GM21825 (cell line): ENCODE results near the gene RRAD.
"Not testable (repeated sequence)": the region's sequence is repeated elsewhere in the genome, so short reads cannot be mapped to it uniquely, and the experiment has no call there.

ENCODE experiments used
- ATAC-seq: cut with Tn5 transposase; IDR thresholded peaks from one replicate; pipeline ENCODE4 v1.9.1; 2021; ENCODE audit warnings: mild to moderate bottlenecking, moderate library complexity; ENCODE audit not compliant: unreplicated experiment

RRAD gene

DNA sequence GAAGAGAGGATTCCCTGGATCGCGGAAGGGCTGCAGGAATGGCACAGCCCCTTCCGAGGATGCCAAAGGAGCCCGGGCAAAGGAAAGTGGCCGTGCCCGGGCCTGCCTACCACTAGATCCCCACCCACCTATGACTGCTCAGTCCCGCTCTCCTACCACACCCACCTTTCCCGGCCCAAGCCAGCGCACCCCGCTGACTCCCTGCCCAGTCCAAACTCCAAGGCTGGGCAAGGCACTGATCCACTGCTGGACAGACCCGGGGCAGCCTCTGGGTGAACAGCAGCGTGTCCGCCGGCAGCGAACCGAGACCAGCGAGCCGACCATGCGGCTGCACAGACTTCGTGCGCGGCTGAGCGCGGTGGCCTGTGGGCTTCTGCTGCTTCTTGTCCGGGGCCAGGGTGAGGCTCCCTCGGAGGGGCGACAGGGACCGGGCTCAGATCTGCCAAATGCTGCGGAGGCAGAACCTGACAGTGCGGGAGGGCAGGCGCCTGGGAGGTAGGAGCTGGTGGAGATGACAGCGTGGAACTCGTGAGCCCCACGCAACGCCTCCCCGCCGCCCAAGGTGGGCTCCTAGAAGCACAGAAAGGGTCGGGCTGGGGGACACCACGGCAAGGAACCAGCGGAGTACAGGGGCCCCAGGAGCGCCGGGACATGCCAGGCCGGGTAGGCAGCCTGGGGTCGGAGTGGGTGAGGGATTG lies 10.1 kb upstream of the RRAD start, which contains the start of gene CES2:
TSS of gene CES2 (plus strand) at position 203 of the 698 bp plus-strand sequence. CDS start at position 323, 120 bp downstream.
- ATAC-seq: no peak

DNA sequence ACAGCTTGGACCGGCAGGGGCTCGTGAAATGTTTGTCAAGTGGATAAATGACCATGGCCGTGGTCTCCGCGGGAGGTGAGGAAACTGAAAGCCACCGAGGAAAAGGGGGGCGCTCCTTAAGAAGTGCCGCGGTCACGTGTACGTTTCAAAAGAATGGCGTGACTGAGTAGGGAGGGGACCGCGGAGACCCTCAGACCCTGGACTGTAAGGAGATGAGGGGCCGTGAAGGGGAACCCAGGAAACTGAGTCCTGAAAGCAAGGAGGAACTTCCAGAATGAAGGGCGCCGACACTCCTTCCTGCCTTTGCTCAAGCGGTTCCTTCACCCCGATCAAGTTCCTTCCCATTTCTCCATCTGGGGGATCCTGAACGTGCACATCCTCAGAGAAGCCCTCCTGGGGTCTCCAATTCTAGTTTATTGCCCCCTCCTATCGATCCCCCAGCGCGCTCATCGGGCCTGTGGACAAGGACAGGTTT lies 9.5 kb upstream of the RRAD start:
- not testable (repeated sequence) for ATAC-seq

DNA sequence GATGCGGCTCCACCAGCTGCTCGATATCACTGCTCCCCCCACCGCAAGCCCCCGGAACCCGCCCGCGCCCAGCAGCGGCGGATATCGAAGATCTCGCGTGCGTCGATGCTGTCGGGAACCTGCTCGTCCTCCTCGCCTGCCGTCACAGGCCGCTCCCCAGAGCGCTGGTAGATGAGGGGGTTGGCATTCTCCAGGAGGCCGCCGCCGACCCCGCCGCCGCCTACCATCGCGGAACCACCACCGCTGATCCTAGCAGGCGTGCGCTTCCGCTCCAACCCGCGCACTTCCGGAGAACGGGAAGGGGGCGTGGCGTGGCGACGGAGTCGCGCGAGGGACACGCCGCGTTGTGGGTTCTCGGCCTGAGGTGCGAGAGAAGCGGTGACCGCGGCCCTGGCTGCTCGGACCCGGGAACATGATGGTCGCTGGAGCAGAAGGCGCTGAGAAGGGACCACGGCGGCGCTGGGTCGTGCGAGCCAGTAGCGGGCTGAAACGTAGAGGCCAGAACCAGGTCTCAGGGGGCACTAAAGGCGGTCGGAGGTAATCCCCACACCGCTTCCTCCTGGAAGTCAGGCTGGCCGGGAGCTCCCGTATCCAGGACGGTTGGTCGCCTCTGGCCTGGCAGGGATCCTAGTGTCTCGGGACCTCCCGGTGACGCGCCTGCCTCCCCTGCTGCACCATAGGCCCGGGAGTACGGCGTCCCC lies 9.0 kb upstream of the RRAD start, which contains the start of gene CIAO2B:
TSS of gene CIAO2B (minus strand) at position 265 of the 701 bp plus-strand sequence. CDS start at position 227, 38 bp downstream.
- peak; percentile 66 for ATAC-seq

DNA sequence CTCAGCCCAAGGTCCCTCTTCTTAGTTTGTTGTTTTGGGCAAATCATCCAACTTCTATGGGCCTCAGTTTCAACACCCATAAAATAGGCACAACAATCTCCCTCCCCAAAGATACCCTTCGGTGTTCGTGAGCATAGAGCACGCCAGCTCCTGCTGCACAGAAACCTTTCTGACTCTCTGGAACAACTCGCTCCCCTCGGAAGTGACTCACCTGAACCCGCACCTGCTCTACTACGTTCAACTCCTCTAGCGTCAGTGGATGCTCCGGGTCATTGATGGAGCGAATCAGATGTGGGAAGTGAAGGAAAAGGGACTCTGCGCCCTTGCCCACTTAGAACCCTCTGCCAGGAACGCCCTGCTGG lies 8.4 kb upstream of the RRAD start:
- ATAC-seq: no peak

DNA sequence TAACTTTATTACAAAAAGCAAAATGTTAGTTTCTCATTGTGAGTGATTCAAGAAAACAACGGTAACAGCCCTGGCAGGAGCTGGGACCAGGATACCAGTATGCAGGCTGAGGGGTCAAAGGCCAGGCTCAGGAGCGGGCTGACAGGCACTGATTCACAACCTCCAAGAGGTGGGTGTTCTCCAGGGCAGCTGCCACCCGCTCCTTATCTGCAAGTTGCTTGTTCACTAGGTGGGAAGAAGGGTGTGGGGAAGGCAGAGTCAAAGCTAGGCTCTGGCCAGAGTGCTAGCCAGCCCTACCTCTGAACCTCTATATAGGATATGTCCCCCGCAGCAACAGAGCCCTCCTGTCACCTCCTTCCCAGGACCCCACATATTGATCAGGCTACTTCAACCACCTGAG lies 6.7 kb upstream of the RRAD start:
- ATAC-seq: no peak

DNA sequence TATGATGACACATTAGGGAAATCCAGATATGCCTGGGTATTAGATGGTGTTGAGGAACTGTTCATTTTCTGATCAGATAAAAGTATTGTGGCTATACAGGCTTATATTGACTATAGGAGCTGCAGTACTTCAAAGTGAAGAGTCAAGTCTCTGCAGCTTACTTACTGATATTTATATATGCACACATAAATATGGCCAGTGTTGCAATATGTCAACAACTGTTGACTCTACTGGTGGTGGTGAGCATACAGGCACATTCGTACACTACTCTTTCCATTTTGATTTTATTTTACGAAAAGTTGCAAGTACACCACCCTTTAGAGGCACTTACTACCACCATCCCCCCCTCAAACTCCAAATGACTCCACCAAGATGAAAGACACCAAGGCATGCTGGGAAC lies 6.3 kb upstream of the RRAD start:
- no peak for ATAC-seq

DNA sequence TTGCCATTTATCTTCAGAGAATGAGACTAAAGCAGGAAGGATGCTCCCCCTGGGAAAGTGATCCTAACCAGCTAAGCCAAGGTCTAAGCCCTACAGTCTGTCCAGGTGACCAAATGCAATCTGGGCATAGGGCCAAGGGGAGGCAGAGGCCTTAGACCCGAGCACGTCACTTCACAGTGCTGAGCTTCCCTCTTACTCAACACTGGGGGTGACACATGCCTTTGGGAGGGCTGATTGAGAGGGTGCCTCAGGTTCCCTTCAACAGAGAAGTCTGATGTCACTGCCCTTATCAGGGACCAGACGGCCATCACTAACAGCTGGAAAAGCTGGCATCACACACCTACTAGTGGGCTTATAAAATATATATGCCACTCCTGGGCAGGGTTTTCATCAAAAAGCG lies 4.9 kb upstream of the RRAD start:
- no peak for ATAC-seq

DNA sequence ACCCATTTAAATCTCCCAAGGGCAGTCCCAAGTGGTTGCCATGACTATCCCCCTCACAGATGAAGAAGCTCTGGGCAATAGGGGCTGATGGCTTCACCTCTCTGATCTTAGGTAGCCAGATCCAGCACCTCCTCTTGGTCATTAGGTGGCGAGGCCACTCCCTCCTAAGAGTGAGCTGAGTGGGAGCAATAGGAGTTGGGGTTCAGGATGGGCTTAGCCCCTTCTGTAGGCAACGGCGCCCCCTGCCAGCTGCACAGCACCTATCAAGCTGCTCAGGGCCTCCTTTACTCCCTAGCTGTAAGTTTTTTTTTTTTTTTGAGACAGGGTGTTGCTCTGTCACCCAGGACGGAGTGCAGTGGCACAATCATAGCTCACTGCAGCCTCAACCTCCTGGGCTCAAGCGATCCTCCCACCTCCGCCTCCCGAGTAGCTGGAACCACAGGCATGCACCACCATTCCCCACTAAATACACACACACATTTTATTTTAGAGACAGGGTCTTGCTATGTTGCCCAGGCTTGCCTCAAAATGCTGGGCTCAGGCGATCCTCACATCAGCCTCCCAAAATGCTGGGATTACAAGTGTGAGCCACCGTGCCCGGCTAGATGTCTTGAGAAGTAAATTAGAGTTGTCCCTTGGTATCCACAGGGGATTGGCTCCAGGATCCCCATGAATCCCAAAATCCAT lies 3.5 kb upstream of the RRAD start:
- no peak for ATAC-seq

DNA sequence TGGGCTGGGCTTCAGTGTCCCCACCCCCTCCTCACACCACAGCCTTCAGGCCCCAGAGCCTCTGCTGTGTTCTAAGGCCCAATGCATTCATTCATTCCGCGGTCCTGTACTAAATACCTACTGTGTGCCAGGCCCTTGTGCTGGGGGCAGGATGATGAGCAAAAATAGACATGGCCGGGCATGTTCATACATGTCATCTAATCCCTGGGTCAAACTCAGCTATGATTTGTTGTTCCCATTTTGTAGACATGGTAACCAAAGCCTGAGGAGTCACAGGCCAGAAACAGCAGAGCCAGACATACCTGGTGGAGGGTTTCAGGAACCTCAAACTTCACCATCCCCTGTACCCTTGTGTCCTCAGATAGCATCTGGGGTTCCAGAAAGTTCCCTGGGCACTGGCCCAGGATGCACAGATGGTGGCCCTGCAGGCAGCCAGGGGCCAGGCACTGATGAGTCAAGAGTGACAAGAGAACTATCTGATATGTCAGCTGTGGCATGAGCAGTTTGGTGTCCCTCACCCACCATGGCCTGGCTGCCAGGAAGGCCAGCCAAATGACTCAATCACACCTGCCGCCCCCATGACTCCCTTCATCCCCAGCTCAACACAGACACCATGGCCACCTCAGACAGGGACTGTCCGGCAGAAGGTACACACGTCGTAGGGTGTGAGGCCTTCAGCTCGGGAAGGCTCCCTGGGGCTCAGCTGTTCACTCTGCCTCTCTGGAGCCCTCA lies 2.7 kb upstream of the RRAD start:
- no peak for ATAC-seq

DNA sequence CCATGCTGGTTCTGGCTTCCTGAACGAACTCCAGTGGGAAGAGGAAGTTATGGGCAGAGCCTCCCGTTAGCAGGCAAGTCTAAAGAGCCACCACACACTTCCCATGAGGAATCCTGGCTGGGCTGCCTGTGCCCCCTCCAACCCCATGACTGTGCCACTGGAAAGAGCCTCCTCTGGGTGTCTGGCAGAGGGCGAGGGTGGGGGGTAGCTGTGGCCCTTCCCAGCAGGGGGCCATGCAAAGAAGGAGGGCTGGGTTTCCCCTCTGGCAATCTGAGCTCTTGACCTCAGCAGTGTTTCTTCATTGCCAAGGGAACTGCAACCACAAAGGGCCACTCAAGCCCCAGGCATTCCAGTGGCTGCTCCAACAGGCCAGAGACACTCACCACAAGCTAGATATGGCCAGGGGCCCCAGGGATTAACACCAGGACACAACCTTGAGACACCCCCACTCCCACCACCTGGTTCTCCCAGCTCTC lies 1.7 kb upstream of the RRAD start:
- ATAC-seq: no peak

DNA sequence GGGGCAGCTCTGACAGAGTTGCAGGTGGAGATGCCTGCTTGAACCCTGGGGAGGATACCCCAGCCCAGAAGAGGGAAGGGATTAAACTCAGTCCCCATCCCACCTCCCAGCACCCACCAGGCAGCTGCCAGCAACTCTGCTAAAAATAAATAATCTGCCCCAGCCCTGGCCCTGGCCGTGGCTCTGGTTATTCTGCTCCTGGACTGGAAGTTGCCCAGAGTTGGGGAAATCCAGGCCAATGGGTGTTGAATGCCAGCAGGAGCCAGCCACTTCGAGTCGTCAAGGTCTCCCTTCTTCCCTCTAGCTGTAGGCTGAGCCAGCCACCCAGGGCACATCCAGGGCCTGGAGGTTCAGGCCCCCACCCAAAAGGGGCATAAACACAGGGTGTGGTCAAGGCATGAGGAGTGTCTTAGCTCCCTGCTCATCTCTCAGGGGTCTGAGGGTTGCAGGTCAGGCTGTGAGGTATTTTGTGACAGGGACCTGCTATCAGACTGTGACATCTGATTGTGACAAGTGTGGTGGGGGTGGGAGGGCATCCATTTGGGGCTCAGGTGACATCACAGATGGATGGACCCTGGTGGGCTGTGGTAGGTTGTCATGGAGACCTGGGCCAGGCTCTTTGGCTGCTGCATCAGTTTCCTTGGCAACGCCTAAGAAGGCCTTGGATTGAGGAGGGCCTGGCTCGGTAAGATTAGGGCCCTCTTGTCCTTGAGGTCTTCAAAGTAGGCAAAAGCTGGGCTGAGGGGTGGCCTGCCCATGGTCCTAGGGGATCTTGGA lies 1.0 kb upstream of the RRAD start:
- ATAC-seq: no peak

DNA sequence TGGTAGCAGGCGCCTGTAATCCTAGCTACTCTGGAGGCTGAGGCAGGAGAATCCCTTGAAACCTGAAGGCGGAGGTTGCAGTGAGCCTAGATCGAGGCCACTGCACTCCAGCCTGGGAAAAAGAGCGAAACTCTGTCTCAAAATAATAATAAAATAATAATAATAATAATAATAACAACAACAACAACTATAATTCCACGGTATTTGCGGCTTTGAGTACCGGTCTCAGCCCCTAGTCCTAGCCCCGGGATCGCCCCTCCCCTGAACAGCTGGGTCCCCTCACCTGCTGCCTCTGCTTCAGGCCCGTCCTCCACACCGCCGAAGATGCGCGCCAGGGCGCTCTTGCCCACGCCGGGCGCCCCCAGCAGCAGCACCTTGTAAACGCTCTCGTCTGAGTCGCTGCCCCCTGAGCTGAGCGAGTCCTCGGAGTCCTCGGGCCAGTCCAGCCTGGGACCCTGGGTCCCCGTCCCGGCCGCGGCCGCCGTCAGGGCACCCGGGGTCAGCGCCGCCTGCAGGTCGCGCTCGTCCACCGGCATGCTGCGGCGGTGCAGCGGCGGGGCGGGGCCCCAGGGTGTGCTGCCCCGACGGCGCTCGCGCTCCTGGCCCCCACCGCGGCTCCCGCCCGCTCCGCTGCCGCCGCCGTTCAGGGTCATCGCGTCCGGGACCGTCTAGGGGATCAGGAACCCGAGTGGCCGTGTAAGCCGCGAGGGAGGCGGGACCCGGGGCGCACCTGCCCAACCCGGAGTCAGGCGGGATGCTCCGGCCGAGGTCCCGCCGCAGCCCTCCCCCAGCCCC lies 611 bp downstream of the RRAD start:
- ATAC-seq: no peak

DNA sequence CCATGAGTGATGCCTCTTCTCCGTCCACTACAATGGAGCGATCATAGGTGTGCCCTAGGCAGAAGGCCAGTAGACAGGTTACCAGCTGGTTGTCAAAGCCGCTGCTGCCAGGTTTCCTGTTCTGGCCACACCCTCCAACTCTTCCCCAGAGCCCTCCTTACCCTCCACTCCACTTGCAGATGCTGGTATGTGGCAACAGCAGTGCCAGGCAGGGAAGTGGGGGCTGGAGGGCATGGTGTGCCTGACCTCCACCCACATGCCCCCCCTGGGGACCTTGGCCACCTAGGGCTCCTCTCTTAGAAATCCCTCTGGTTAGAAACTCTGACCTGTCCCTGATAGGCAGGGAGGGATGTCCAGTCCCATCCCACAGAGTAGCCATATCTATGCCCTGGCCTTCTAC lies 1.5 kb downstream of the RRAD start:
- ATAC-seq: no peak

DNA sequence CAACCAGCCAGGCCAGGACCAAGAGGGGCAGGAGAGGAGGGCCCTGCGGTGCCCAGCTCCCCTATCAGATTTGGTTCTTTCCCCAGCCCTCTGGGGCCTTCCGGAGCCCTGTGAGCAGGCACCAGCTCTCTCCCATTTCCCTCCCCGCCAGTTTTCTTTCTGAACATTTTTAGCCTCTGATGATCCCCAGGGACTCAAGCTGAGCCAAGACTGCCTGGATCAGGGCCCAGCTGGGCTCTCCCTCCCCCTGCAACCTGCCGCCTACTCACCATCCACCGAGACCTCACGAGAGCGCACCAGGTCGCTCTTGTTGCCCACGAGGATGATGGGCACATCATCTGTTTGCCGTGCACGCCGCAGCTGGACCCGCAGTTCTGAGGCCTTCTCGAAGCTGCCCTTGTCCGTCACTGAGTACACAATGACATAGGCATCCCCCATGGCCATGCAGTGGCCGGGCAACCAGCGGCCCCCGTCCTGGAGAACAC lies 2.0 kb downstream of the RRAD start:
- no peak for ATAC-seq

DNA sequence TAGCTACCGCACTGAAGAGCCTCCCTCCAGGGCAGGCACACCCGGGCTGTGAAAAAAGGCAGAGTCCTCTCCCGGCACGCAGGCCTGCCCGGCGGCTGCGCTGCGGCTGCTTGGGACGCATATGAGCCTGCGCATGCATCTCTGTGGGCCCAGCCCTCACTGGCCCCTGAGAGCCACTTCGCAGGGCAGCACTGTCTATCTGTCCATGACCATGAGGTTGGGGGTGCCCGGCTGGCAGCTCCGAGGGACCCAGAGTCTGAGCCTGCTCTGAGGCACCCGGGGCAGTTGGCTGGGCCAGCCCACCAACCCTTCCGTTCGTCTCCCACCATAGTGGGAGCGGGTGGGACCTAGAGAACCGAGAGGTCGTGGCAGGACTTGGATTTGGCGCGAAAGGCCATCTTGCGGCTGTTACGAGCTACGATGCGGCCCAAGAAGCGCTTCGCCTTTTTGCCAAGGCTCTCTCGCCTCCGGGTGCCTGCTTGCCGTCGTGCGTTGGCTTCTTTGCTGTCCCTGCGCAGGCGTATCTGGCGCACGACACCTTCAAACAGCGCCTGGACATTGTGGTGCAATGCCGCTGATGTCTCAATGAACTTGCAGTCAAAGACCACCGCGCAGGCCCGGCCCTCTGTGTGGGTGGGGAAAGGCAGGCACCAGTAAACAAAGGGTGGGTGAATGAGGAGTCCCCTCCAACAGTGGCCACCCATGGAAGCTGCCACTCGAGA lies 3.4 kb downstream of the RRAD start:
- no peak for ATAC-seq

DNA sequence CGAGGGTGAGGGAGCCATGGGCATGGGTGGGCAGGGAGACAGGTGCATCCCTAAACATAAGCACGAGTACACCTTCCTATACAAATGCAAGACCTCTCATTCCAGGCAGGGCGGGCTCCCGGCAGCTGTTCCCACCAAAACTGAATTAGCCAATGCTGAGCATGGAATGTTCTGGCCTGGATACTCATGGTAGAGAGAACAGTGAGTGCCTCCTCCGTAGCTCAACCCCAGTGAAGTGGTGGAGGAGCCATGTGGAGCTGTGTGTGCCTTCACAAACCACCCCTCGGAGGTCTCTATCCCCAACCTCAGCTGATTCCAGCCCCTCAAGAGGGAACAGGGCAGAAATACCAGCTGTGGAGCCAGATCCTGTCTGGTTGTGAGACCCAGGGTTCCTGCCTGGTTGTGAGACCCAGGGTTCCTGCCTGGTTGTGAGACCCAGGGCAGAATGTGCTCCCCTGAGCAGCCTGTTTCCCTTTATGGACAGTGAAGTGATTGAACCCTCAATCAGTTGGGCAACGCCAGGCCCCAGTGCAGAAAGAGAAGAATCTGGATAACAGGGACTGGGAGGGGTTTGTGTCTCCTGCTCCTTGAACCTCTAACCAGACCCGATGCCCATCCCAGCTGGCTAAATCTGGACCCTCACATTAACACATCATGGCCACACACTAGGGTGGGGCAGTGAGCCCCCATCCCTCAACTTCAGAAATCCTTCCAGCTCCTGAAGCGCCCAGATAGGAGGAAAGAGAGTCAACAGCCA lies 4.2 kb downstream of the RRAD start:
- no peak for ATAC-seq

DNA sequence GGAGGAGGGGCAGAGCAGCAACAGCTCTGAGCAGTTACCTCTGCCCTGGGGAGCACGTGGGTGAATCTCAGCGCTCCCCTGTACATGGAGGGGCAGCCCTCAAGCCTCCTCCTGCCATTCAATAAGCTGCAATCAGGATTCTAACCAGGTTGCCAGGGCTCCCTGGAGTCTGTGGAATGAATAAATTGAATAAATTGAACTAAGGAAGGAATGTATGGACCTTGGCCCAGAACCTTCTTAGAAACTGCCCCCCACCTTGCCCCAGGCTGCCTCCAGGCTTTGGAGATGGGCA lies 5.1 kb downstream of the RRAD start:
- no peak for ATAC-seq
